ENCODE measurements around the gene ANO6.

ANO6 gene

DNA sequence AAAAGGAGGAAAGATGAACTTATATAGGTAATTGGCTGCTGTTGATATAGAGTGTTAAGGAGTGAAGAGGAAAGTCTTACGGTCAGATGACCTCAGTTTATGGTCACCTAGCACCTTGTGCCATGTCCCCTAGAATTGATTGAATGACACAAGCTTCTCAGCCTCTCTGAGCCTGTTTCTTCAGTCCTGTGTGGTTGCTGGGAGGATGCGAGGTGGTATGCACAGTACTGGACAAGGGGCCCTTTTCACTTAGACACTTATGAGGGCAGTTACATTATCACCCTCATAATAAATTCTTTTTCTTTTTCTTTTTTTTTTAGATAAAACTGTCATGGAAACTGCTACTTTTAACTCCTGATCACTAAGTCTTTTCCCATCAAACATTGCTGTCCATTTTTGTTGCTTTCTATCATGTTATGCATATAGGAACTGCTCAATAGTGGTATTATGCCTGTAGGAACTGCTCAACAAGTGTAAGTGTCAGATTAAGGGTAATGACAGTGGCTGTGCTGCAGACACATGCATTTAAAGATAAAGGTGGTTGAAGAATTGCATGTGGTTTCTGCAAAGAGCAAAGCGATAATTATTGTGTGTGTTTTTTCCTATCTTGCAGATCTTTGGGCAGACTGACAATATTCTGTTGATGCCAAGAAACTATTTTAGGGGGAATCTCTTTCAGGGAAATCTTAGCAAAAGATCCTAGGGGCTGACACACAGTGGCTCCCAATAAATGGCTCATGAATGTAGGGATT is 11.6 kb downstream of the ANO6 start:
- peaks cover 29% of the 10 kb centered on the region for H3F3A ChIP-seq (ENCODE audit: insufficient read depth, low read length)
- H3K9me2 ChIP-seq (replicated peaks; ENCODE audit: insufficient read depth, low read length) = no peaks in the 10 kb centered on the region
- H3K4me1 ChIP-seq (ENCODE audit: low read length) = peaks cover 42% of the 10 kb centered on the region
- no peak overlapping the region for H3K4me2 ChIP-seq (ENCODE audit: low read depth, low read length)
- no peak overlapping the region for H3K9ac ChIP-seq (ENCODE audit: low read length)
- no peak overlapping the region for H3K27ac ChIP-seq (ENCODE audit: low read length)
- DNase-seq = no peak
- H4K20me1 ChIP-seq (ENCODE audit: insufficient read depth, low read length) = no peaks in the 10 kb centered on the region
- H2AFZ ChIP-seq (ENCODE audit: low read length) = no peak overlapping the region
- peaks cover 88% of the 10 kb centered on the region for H3K79me2 ChIP-seq (ENCODE audit: low read length)
- no peak overlapping the region for H3K4me3 ChIP-seq (ENCODE audit: low read length)
- H3K27me3 ChIP-seq (replicated peaks; ENCODE audit: insufficient read depth, low read length) = no peaks in the 10 kb centered on the region
- peaks cover 6% of the 10 kb centered on the region; the same call in 1 of the 2 replicates for H3K36me3 ChIP-seq (replicated peaks; ENCODE audit: insufficient read depth, low read length)
- TF ChIP-seq EZH2phosphoT487 (IDR thresholded peaks at IDR 0.05; ENCODE audit: low read length) (no peak), EZH2 (optimal IDR thresholded peaks at IDR 0.05; ENCODE audit: low read depth, low read length) (no peak)
- TF ChIP-seq, protein P1, sequence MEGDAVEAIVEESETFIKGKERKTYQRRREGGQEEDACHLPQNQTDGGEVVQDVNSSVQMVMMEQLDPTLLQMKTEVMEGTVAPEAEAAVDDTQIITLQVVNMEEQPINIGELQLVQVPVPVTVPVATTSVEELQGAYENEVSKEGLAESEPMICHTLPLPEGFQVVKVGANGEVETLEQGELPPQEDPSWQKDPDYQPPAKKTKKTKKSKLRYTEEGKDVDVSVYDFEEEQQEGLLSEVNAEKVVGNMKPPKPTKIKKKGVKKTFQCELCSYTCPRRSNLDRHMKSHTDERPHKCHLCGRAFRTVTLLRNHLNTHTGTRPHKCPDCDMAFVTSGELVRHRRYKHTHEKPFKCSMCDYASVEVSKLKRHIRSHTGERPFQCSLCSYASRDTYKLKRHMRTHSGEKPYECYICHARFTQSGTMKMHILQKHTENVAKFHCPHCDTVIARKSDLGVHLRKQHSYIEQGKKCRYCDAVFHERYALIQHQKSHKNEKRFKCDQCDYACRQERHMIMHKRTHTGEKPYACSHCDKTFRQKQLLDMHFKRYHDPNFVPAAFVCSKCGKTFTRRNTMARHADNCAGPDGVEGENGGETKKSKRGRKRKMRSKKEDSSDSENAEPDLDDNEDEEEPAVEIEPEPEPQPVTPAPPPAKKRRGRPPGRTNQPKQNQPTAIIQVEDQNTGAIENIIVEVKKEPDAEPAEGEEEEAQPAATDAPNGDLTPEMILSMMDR (IDR thresholded peaks at IDR 0.05; ENCODE audit: low read length) = no peak
- no peaks in the 10 kb centered on the region for H3K9me3 ChIP-seq (replicated peaks; ENCODE audit: insufficient read depth, low read length)

DNA sequence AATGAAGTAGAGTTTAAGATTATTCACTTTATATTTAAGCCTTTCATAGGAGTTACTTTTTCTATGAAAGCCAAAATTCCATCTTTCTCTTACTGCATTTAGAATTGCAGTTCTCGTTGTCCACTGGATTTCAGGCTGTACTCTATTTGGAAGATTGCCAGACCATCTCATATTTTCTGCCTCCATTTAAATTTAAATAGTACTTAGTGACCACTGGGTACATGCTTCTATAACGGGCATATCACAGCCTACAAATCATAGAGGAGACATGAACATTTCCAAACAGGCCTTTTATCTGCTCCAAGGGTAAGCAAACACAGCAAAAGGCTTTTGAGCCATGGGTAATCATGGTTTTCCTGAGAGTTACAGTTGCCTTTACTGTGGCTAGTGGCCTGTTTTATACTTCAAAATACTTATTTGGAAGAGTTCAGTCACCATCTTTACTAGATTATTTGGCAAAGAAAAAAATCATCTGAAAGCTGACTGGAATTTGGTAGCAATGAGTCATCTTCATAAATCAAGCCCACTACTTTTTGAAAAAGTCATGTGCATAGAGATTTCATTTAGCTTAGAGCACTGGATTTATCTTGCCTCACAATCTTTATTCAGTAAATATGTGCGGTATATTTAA is 15.7 kb downstream of the ANO6 start:
- Histone ChIP-seq H3K4me1 (ENCODE audit: low read length) (peaks cover 31% of the 10 kb centered on the region), H3K79me2 (ENCODE audit: low read length) (peaks cover 90% of the 10 kb centered on the region)

DNA sequence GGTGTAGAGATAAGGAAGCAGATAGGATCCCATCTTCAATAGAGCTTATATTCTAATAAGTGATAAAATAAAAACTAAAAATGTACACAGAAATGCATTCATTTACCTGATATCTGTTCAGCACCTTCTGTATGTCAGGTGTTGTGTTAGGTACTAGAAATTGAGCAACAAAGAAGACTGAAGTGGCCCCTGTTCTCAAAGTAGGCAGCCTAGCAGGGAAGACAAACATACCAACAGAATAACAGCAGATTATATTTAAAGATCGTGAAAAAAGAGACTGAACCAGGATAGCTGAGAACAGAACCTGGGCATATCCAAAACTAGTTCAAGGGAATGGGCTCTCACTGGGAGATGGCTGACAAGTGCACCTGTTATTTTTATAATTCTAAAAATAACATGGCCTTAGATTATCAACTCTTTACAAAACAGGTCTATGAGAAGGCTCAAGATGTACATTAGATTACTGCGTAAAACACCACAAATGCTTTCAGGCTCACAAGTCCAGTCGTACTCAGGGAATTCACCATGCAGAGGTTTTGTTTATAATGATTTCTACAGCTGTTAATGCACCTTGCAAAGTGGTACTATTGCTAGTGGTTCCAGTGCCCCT is 16.4 kb downstream of the ANO6 start:
- no peak for DNase-seq
- Histone ChIP-seq H3K79me2 (ENCODE audit: low read length) (peaks cover 92% of the 10 kb centered on the region), H3K9ac (ENCODE audit: low read length) (no peak overlapping the region), H3K27me3 (replicated peaks; ENCODE audit: insufficient read depth, low read length) (no peaks in the 10 kb centered on the region), H2AFZ (ENCODE audit: low read length) (no peak overlapping the region), H4K20me1 (ENCODE audit: insufficient read depth, low read length) (no peaks in the 10 kb centered on the region), H3K36me3 (replicated peaks; ENCODE audit: insufficient read depth, low read length) (peaks cover 6% of the 10 kb centered on the region; the same call in 1 of the 2 replicates), H3K9me3 (replicated peaks; ENCODE audit: insufficient read depth, low read length) (no peaks in the 10 kb centered on the region), H3F3A (ENCODE audit: insufficient read depth, low read length) (peaks cover 4% of the 10 kb centered on the region; the same call in 1 of the 2 replicates), H3K4me3 (ENCODE audit: low read length) (no peak overlapping the region), H3K4me2 (ENCODE audit: low read depth, low read length) (no peak overlapping the region), H3K9me2 (replicated peaks; ENCODE audit: insufficient read depth, low read length) (no peaks in the 10 kb centered on the region), H3K27ac (ENCODE audit: low read length) (no peak overlapping the region), H3K4me1 (ENCODE audit: low read length) (peaks cover 31% of the 10 kb centered on the region)
- no peak for TF ChIP-seq EZH2 (optimal IDR thresholded peaks at IDR 0.05; ENCODE audit: low read depth, low read length)

More for the DNA sequence above, 15.7 kb downstream of the ANO6 start:
- H3K27ac ChIP-seq (ENCODE audit: low read length) = no peak overlapping the region
- peaks cover 6% of the 10 kb centered on the region; the same call in 1 of the 2 replicates for H3K36me3 ChIP-seq (replicated peaks; ENCODE audit: insufficient read depth, low read length)
- TF ChIP-seq EZH2 (optimal IDR thresholded peaks at IDR 0.05; ENCODE audit: low read depth, low read length) = no peak
- no peak for TF ChIP-seq EZH2phosphoT487 (IDR thresholded peaks at IDR 0.05; ENCODE audit: low read length)
- TF ChIP-seq, protein P1 (IDR thresholded peaks at IDR 0.05; ENCODE audit: low read length) = no peak
- no peak overlapping the region for H3K4me2 ChIP-seq (ENCODE audit: low read depth, low read length)
- peaks cover 4% of the 10 kb centered on the region; the same call in 1 of the 2 replicates for H3F3A ChIP-seq (ENCODE audit: insufficient read depth, low read length)
- H3K9me2 ChIP-seq (replicated peaks; ENCODE audit: insufficient read depth, low read length) = no peaks in the 10 kb centered on the region
- H3K4me3 ChIP-seq (ENCODE audit: low read length) = no peak overlapping the region
- H3K9me3 ChIP-seq (replicated peaks; ENCODE audit: insufficient read depth, low read length) = no peaks in the 10 kb centered on the region
- H4K20me1 ChIP-seq (ENCODE audit: insufficient read depth, low read length) = no peaks in the 10 kb centered on the region
- no peak for DNase-seq
- no peak overlapping the region for H2AFZ ChIP-seq (ENCODE audit: low read length)
- H3K9ac ChIP-seq (ENCODE audit: low read length) = no peak overlapping the region
- H3K27me3 ChIP-seq (replicated peaks; ENCODE audit: insufficient read depth, low read length) = no peaks in the 10 kb centered on the region
